WTC11 (cell line): ENCODE results near the gene CEP152. TPM values are rescaled to one million over a fixed set of nuclear protein-coding genes. Genes with fewer than 3 reads are reported as not detected.

ENCODE experiments used
- ATAC-seq: fragments of 200-7000 bp; cut with Tn5 transposase; 2 replicates; pipeline ENCODE4 v1.10.0; 2021; ENCODE audit warnings: mild to moderate bottlenecking, moderate library complexity
- CTCF ChIA-PET: fragments of 300-600 bp; sonication (Branson Sonifier 250); formaldehyde crosslinking; loops from one replicate; lab custom pipeline; 2021; ENCODE audit warnings: antibody characterized with exemption; lab: Charles Lee
- POLR2A ChIA-PET: fragments of 350-600 bp; sonication (Branson Sonifier 250); formaldehyde crosslinking; loops from one replicate; lab custom pipeline; 2021; ENCODE audit warnings: antibody characterized with exemption; lab: Charles Lee
- DNase-seq: peaks from one replicate; pipeline ENCODE4 v3.0.0; 2021; ENCODE audit warnings: low spot score
- H3K27ac Mint-ChIP-seq: 2 replicates; pipeline ENCODE4 v1.8.0; 2021; ENCODE audit warnings: mixed read lengths
- H3K27me3 Mint-ChIP-seq: 2 replicates; pipeline ENCODE4 v1.8.0; 2021; ENCODE audit warnings: low read depth, mild to moderate bottlenecking, moderate library complexity, mixed read lengths
- H3K36me3 Mint-ChIP-seq: 2 replicates; pipeline ENCODE4 v1.8.0; 2021; ENCODE audit warnings: mixed read lengths
- H3K4me1 Mint-ChIP-seq: 2 replicates; pipeline ENCODE4 v1.8.0; 2022; ENCODE audit warnings: mixed read lengths
- H3K4me3 Mint-ChIP-seq: 2 replicates; pipeline ENCODE4 v1.8.0; 2021; ENCODE audit warnings: mild to moderate bottlenecking, moderate library complexity, mixed read lengths
- H3K9me3 Mint-ChIP-seq: 2 replicates; pipeline ENCODE4 v1.8.0; 2021; ENCODE audit warnings: mixed read lengths
- CREM ChIP-seq: sonication (generic); formaldehyde crosslinking; IDR thresholded peaks from 2 replicates; pipeline ENCODE4 v1.8.1; 2022; ENCODE audit warnings: mild to moderate bottlenecking, missing genetic modification reagents, moderate library complexity
- ELF4 ChIP-seq: sonication (generic); formaldehyde crosslinking; IDR thresholded peaks from 2 replicates; pipeline ENCODE4 v1.8.1; 2022; ENCODE audit warnings: low read depth, mild to moderate bottlenecking, moderate library complexity, missing genetic modification reagents
- RORB ChIP-seq: fragments of 250-450 bp; sonication (Bioruptor Pico); IDR thresholded peaks from 2 replicates; pipeline ENCODE4 v1.9.0; 2021; ENCODE audit warnings: mild to moderate bottlenecking
- SMAD4 ChIP-seq: sonication (generic); formaldehyde crosslinking; IDR thresholded peaks from 2 replicates; pipeline ENCODE4 v1.8.0; 2022; ENCODE audit warnings: mild to moderate bottlenecking, missing genetic modification reagents
- SOX15 ChIP-seq: fragments of 250-450 bp; sonication (Bioruptor Pico); IDR thresholded peaks from 2 replicates; pipeline ENCODE4 v1.9.0; 2021; ENCODE audit warnings: mild to moderate bottlenecking
- ZNF219 ChIP-seq: sonication (generic); formaldehyde crosslinking; IDR thresholded peaks from 2 replicates; pipeline ENCODE4 v1.8.0; 2023; ENCODE audit warnings: missing genetic modification reagents, mild to moderate bottlenecking, borderline replicate concordance
- ZNF263 ChIP-seq: sonication (generic); formaldehyde crosslinking; IDR thresholded peaks from 2 replicates; pipeline ENCODE4 v1.8.1; 2022; ENCODE audit warnings: low read depth, mild to moderate bottlenecking, moderate library complexity, missing genetic modification reagents
- ZNF416 ChIP-seq: fragments of 250-450 bp; sonication (Bioruptor Pico); IDR thresholded peaks from 2 replicates; pipeline ENCODE4 v1.9.0; 2021; ENCODE audit warnings: mild to moderate bottlenecking, inconsistent platforms
- ZNF671 ChIP-seq: fragments of 250-450 bp; sonication (Bioruptor Pico); IDR thresholded peaks from 2 replicates; pipeline ENCODE4 v1.8.0; 2021; ENCODE audit warnings: mild to moderate bottlenecking
- total RNA-seq: library from RNA; stranded (reverse); gene quantifications from 3 replicates; pipeline ENCODE4 v1.2.3, GENCODE V29; 2021
- TF ChIP-seq, protein P1 (sequence below): sonication (generic); formaldehyde crosslinking; IDR thresholded peaks from 2 replicates; pipeline ENCODE4 v1.8.1; 2023; ENCODE audit warnings: mild to moderate bottlenecking, moderate library complexity, missing genetic modification reagents
- TF ChIP-seq, protein P2 (sequence below): fragments of 250-450 bp; sonication (Bioruptor Pico); IDR thresholded peaks from 2 replicates; pipeline ENCODE4 v1.8.0; 2021; ENCODE audit warnings: mild to moderate bottlenecking
- TF ChIP-seq, protein P3 (sequence below): fragments of 250-450 bp; sonication (Bioruptor Pico); IDR thresholded peaks from 2 replicates; pipeline ENCODE4 v1.9.0; 2021; ENCODE audit warnings: mild to moderate bottlenecking, borderline replicate concordance
- TF ChIP-seq, protein P4 (sequence below): sonication (generic); formaldehyde crosslinking; IDR thresholded peaks from 2 replicates; pipeline ENCODE4 v1.8.0; 2022; ENCODE audit warnings: mild to moderate bottlenecking, missing genetic modification reagents
- TF ChIP-seq, protein P5 (sequence below): sonication (generic); formaldehyde crosslinking; IDR thresholded peaks from 2 replicates; pipeline ENCODE4 v1.8.1; 2023; ENCODE audit warnings: mild to moderate bottlenecking, missing genetic modification reagents, moderate library complexity

CEP152 gene
- total RNA-seq, 1 experiment from 2014 or later, result 16.7 TPM

DNA sequence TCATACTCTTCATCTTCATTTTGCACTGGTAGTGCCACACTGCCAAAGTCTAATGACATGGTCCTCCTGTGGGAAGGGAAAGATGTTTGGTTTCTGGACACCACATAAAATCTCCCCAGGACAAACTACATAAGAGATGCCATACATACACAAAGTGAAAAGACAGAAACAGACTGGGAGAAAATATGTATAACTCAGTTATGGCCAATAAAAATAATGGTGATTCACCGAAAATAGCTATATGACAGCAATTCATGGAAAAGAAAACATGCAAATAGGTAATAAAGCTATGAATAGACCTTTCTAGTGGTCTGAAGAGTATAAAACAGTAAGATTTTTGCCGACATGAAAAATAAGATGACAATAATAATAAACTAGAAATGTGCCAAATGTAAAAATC, 5.3 kb downstream of the CEP152 start (continued):
- TF ChIP-seq ZNF263 (CRISPR knock-in tag) (no peak), CREM (CRISPR knock-in tag) (no peak), SMAD4 (CRISPR knock-in tag) (no peak), ELF4 (CRISPR knock-in tag) (no peak)
- TF ChIP-seq, protein P1, sequence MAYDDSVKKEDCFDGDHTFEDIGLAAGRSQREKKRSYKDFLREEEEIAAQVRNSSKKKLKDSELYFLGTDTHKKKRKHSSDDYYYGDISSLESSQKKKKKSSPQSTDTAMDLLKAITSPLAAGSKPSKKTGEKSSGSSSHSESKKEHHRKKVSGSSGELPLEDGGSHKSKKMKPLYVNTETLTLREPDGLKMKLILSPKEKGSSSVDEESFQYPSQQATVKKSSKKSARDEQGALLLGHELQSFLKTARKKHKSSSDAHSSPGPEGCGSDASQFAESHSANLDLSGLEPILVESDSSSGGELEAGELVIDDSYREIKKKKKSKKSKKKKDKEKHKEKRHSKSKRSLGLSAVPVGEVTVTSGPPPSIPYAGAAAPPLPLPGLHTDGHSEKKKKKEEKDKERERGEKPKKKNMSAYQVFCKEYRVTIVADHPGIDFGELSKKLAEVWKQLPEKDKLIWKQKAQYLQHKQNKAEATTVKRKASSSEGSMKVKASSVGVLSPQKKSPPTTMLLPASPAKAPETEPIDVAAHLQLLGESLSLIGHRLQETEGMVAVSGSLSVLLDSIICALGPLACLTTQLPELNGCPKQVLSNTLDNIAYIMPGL, result no peak
- TF ChIP-seq, protein P2, sequence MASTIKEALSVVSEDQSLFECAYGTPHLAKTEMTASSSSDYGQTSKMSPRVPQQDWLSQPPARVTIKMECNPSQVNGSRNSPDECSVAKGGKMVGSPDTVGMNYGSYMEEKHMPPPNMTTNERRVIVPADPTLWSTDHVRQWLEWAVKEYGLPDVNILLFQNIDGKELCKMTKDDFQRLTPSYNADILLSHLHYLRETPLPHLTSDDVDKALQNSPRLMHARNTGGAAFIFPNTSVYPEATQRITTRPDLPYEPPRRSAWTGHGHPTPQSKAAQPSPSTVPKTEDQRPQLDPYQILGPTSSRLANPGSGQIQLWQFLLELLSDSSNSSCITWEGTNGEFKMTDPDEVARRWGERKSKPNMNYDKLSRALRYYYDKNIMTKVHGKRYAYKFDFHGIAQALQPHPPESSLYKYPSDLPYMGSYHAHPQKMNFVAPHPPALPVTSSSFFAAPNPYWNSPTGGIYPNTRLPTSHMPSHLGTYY (CRISPR knock-in tag), result no peak
- TF ChIP-seq, protein P3, sequence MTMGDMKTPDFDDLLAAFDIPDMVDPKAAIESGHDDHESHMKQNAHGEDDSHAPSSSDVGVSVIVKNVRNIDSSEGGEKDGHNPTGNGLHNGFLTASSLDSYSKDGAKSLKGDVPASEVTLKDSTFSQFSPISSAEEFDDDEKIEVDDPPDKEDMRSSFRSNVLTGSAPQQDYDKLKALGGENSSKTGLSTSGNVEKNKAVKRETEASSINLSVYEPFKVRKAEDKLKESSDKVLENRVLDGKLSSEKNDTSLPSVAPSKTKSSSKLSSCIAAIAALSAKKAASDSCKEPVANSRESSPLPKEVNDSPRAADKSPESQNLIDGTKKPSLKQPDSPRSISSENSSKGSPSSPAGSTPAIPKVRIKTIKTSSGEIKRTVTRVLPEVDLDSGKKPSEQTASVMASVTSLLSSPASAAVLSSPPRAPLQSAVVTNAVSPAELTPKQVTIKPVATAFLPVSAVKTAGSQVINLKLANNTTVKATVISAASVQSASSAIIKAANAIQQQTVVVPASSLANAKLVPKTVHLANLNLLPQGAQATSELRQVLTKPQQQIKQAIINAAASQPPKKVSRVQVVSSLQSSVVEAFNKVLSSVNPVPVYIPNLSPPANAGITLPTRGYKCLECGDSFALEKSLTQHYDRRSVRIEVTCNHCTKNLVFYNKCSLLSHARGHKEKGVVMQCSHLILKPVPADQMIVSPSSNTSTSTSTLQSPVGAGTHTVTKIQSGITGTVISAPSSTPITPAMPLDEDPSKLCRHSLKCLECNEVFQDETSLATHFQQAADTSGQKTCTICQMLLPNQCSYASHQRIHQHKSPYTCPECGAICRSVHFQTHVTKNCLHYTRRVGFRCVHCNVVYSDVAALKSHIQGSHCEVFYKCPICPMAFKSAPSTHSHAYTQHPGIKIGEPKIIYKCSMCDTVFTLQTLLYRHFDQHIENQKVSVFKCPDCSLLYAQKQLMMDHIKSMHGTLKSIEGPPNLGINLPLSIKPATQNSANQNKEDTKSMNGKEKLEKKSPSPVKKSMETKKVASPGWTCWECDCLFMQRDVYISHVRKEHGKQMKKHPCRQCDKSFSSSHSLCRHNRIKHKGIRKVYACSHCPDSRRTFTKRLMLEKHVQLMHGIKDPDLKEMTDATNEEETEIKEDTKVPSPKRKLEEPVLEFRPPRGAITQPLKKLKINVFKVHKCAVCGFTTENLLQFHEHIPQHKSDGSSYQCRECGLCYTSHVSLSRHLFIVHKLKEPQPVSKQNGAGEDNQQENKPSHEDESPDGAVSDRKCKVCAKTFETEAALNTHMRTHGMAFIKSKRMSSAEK, result no peak

DNA sequence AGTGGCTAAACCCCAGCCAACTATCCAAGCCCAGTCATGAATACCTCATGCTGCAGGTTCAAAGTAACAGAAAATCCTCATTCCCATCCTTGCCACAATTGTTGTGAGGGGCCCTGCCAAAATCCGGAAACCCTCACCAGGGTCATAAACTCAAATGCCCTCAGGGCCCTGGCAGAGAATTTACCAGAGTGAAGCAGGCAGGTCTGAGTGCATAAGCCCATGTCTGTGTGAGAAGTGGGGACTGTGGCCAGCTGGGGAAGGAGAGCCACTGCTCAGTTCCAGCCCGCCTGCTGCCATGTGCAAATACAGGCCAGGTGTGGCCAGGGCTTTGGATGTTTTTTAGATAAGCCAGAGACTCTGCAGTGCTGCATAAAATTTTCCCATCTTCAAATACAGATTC, 7.0 kb downstream of the CEP152 start:
- Mint-ChIP-seq H3K4me1 (peaks cover 39% of the 10 kb centered on the region), H3K27ac (no peak overlapping the region), H3K27me3 (no peaks in the 10 kb centered on the region), H3K4me3 (no peak overlapping the region), H3K36me3 (peaks cover 5% of the 10 kb centered on the region), H3K9me3 (no peaks in the 10 kb centered on the region)
- ATAC-seq (no peak), DNase-seq (no peak)
- TF ChIP-seq, protein P4, sequence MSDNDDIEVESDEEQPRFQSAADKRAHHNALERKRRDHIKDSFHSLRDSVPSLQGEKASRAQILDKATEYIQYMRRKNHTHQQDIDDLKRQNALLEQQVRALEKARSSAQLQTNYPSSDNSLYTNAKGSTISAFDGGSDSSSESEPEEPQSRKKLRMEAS, result no peak
- CTCF ChIA-PET, result no interaction called here
- POLR2A ChIA-PET, result no interaction called here

DNA sequence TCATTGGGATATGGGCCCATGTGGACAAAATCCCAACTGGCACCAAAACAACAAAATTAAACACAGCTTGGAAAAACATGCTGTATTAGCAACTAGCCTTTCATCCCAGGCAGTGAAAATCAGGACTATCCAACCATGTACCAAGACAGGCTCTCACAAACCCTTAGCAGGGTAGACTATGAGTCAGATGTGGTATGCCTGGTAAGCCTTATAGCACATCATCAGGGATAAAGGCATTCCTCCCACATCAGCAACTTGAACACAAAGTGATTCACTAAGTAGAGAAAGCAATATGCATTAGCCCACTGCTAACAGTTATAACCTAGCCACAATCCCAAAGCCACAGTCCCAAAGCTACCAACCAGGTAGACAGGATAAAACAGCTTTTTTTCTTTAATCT, 8.0 kb downstream of the CEP152 start:
- CTCF ChIA-PET, result interaction anchor here (1.1 to 2.6 kb wide), 2 partner anchors 7 to 154 kb away, joined by 4 to 26 read pairs; partner anchors contain the start of gene CEP152
- no peaks in the 10 kb centered on the region for H3K27me3 Mint-ChIP-seq
- peaks cover 46% of the 10 kb centered on the region for H3K4me1 Mint-ChIP-seq
- no peak for ATAC-seq
- TF ChIP-seq SOX15 (CRISPR knock-in tag) (no peak), CREM (CRISPR knock-in tag) (no peak), ZNF219 (CRISPR knock-in tag) (no peak), RORB (CRISPR knock-in tag) (no peak), ZNF416 (CRISPR knock-in tag) (no peak), ZNF671 (CRISPR knock-in tag) (no peak)
- TF ChIP-seq, protein P5, sequence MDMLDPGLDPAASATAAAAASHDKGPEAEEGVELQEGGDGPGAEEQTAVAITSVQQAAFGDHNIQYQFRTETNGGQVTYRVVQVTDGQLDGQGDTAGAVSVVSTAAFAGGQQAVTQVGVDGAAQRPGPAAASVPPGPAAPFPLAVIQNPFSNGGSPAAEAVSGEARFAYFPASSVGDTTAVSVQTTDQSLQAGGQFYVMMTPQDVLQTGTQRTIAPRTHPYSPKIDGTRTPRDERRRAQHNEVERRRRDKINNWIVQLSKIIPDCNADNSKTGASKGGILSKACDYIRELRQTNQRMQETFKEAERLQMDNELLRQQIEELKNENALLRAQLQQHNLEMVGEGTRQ (CRISPR knock-in tag), result no peak
- TF ChIP-seq, protein P4, result no peak
- TF ChIP-seq, all 79 proteins: peak for 0
- Mint-ChIP-seq H3K27ac (no peak overlapping the region), H3K36me3 (peaks cover 5% of the 10 kb centered on the region), H3K9me3 (no peaks in the 10 kb centered on the region), H3K4me3 (no peak overlapping the region)
- DNase-seq, result no peak
- POLR2A ChIA-PET, result no interaction called here
